ENCODE measurements around the gene FAP.

Gene FAP

DNA sequence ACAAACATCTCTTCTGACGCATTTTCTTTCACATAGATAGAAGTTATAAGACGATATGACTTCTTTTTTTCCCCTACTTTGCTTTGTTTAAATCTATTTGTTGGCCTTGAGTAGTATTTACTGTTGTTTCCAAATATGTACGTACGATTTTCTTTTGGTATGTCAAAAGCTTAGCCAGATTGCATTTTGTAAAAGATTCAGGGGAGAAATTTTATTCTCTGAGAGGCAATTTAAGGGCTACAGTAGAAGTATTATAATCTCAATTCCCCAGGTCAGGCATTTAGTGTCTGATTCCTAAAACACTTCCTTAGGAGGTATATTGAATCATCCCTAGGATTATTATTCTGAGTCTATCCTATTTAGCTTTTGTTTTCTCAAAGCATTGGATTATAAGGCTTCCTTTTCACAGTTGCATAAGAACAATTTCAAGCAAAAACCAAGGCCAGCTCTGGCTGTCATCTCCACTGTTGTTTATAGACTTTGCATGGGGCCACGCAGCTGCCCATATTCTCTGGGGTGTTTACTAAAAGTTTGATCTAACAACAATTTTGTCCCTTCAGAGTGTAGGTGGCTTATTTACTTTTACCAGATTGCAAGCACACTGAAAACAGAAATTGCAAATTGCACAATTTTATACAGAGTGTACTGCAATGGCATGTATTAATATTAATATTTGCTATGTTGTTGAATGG is 57.6 kb downstream of the FAP start:
- DNase-seq (ENCODE audit: low spot score) = no peak

DNA sequence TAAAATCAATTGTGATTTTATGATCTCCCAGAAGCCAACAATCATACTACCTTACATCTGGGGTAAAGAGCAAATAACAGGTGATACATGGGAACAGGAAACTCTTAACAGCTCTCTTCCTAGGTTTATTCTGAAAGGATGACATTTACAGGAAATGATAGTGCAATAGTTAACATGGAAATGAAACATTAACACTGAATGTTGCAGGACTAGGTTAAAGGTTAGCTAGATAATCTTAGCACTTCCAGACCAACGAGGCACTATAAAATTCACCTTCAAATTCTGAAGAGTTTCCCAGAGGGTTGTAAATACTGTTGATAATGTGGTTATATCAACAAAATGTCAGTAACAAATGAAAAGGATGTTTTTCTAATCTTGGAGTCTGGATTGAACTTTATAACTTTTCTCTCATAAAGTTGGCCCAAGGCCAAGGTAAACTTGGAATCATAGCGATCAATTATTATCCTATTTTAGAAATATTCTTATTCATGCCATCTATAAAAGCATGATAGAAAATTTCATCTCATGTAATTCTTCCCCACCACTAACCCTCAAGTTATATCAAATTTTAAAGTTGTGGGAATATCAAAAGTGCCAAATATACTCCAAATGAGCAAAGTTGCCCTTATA is 58.3 kb downstream of the FAP start:
- no peak for DNase-seq (ENCODE audit: low spot score)

DNA sequence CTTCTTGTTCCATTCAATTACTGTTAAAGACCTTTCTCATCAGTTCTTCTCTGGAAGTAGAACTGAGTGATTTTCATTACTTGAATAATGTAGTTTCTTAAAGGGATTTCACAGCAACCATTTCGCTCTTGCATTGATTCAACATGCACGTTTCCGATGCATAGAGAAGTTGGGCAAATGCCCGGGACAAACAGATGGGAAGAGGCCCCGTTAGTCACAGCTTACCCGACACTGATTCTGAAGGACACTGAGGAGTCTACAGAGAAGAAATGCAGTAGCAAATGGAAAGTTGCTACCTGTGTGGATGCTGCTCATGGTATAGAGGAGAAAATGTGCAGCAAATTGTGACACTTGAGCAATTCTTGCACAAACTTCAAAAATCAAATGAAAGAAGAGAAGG is 58.9 kb downstream of the FAP start:
- DNase-seq (ENCODE audit: low spot score) = no peak

DNA sequence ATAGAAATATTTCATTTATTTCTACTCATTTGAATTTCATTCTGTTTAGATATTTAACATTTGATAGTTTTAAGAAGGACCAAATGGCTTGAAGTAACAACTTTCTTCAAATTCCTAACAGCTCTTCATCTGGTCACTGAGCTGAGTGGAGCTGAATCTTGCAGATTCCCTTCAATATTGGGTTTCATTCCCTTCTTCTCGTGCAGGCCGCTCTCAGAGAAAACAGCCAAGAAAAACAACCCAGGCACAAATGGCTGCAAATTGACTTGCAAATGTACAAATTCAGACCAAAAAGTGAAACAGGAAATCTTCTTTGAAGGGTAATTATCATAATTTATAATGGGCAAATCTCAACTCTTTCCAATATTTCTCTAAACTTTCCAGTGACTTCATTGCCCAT is 60.9 kb downstream of the FAP start:
- DNase-seq (ENCODE audit: low spot score) = no peak

DNA sequence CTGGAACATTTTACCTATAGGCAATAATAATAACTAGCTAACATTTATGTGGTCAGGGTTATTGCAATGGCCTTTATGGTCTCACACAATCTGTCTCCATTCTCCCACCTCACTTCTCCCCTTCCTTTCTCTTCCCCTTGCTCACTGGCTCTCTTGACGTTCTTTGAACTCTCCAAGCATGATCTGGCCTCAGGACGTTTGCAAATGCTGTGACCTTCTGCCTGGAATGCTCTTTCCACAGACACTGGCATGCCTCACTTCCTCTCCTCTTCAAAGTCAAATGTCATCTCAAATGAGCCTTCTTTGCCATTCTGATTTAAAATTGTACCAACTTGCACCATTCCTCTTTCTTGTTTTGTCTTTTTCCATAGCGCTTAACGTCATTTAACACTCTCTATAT is 65.9 kb downstream of the FAP start:
- no peak for DNase-seq (ENCODE audit: low spot score)

DNA sequence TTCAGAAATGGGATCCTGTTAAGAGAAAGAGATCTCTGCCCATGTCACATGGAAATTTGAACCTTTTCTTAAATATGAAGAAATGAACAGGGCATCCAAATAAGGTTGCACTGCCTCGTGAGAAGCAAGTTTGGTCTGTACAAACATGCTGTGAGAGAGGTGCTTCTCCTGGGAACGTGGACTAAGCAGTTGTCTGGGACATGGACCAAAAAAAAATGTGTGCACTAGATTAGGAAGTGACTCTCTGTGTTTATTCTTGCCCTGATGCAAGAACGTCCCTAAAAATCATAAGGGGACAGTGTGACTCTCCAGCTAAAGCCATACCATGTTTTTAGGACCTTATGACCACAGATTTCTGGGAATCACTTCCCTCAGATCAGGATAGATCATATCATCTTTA is 67.5 kb downstream of the FAP start:
- DNase-seq (ENCODE audit: low spot score) = no peak

DNA sequence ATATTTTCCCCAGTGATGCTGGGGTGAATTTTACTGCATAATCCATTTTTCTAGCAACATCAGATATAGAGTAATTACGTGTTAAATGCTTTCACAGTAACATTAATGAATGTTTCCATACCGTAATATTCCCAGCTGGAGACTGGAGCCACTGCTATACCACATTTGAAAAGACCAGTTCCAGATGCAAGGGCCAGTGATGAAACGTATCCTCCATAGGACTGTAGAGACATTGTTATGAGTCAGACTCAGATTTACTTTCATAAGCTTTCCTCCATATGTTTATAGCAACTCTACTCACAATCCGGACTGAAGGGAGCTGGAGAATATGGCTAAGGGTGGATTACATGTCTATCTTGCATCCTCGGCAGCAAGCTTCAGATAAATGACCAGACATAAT is 68.5 kb downstream of the FAP start:
- no peak for DNase-seq (ENCODE audit: low spot score)

DNA sequence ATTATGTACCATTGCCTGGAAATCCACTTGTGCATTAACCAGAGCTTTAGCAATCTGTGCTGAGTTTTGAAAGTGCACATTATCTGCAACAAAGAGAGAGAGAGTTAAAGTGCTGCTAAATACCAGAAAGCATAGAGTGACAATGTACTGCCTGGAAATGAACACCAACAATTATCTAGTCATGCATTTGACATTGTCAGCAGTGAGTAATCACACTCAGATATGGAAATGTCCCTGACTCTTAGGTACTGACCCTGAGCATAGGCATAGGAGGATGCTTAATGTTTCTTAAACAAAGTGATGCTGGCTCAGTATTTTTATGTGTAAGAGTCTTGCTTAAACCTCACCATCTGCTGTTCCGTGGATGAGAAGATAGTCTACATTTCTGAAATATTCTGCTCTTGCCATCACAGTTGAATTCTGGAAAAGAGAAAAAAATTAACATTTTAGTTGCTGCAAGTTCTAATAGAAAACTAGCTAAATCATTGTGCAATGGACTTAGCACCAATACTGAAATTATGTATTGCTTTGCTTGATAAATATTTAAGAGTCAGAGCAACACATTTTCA is 70.4 kb downstream of the FAP start:
- DNase-seq (ENCODE audit: low spot score) = no peak

DNA sequence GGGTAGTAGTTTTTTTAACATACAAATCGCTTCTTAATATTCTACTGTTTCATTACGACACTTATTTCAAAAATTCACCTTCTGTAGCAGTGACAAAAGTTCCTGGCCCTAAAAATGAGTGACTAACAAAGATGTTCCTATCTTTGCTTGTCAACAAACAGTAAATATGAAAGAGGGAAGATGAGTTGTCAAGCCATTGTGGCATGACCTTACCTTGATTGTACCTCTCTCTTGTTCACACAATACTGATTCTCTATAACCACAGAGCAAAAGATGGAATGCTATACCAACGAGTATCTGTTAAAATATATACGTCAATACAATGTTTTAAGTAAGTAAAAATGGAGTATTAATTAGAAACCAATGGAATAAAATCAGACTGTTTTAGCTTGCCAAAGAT is 76.5 kb downstream of the FAP start:
- DNase-seq (ENCODE audit: low spot score) = no peak

DNA sequence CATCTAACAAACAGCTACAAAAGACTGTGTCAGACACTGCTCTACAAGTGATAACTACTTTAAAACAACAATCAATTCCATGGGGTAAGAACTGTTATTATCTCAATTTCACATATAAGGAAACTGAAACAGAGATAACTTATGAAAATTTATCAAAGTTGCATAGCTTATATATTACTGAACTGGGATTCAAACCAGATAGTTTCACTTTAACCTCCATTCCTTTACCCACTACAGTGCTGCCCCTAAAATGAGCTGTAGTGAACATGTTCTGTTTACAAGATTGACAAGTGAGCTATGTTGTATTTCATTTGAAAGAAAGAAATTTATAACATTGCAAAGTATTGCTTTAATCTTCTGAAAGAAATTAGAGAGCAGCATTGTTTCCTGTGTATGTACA is 77.1 kb downstream of the FAP start:
- no peak for DNase-seq (ENCODE audit: low spot score)

DNA sequence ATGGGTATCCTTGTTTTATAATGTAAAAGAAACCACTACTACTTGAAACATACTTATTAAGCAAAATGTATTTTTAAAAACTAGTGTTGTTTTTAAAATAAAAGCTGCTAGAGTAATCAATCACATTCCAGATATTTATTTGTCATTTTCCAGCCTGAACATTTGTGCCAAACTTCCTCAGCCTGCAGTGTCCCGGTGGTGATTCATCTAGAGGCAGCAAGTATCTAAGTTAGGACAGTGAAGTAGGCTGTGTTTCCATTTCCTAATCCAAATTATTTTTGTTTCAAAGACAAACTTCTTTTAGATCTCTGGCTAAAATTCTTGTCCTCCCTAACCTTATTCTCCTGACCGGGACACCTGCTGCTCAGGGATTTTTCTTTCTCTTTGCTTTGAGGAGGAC is 78.4 kb downstream of the FAP start:
- no peak for DNase-seq (ENCODE audit: low spot score)

DNA sequence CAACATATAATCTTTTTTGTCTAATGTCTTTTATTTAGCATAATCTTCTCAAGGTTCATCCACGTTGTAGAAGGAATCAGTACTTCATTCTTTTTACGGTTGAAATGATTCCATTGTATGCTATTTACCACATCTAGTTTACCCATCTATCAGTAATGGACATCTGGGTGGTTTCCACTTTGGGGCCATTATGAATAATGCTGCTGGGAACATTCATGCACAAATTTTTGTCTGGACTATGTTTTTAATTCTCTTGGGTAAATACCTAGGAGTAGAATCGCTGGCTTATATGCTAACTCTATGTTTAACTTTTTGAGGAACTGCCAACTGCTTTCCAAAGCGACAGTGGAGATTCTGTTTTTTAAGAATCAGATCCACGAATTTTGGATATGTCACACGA is 83.8 kb downstream of the FAP start:
- DNase-seq (ENCODE audit: low spot score) = no peak

DNA sequence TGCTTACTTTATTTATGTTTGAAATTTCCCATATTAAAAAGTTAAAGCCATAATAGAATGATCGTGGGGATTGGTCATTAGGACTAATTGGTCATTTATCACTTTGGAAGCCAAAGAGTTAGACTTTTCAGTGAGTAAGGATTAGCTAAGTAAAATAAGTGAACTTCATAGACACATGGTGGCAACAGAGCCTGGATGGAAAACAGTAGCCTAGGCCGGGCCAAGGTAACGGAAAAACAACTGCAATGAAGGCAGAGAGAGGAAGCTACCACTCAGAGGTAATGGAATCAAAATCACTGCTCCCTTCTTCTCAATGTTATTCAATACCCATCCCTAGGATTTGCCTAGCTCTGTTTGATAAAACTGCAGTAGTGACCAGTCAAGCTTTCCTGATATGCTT is 87.1 kb downstream of the FAP start:
- no peak for DNase-seq (ENCODE audit: low spot score)

DNA sequence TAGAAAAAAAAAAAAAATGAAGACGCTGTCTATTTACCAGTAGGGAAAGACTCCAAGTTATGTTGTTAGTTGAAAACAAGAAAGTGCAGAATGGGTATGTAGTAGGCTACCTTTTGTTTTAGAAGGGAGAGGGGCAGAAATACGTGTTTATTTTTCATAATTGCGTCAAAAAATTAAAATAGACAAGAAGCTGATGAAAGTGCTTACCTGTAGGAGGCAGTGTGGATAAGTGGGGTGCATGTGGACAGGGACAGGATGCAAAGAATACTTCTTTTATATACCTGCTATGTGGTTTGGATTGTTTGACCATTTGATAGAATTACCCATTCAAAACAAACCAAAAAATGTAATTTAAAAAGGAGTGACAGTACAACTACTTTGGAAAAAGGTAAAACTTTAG is 88.2 kb downstream of the FAP start:
- DNase-seq (ENCODE audit: low spot score) = no peak

DNA sequence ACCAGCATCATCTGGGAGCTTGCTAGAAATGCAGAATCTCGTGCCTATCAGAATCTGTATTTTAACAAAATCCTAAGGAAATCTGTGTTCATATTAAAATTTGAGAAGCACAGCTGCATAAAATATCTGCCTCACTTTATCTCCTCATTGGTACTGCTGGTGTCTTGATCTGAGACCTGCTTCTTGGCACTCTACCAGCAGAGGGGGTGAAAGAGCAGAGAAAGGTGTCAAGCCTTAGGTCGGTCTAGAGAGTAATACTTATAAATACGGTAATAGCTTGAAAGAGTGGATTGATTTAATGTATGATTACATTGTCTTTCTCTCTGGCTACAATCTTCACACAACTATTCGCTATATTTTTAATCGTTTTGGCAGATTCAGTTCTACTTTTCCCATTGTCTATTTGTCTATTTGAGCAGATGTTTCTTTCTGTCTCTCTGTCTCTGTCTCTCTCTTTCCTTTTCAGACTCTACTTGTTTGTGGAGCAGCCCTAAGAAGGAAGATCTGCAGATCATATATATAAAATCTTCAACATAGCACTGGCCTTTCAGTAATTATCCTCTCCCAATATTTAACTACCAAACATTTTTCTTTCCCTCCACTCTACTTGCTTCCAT is 89.5 kb downstream of the FAP start:
- peak; percentile 9 for DNase-seq (ENCODE audit: low spot score)

DNA sequence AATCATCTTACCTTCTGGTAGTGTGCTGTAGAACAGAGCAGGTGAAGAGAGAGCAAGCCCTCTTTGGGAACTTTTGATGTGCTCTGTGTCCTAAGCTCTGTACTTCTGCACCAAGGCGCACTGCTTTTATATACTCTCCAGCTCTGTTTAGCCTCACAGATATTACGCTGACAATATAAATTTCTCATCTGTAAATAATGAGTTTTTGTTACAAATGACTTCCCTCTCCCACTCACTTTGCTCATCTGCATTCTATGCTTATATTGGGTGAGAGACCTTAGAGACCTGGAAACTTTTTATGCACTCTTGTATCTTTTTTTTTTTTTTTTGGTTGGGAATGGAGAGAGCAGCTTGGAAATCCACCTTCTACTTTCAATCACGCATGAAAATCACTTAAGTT is 91.1 kb downstream of the FAP start, which contains the start of gene GCG:
Gene GCG, minus strand, starts transcription at position 101 of the 400 bp plus-strand sequence. CDS start 3,069 bp downstream, outside the sequence.
- no peak for DNase-seq (ENCODE audit: low spot score)

DNA sequence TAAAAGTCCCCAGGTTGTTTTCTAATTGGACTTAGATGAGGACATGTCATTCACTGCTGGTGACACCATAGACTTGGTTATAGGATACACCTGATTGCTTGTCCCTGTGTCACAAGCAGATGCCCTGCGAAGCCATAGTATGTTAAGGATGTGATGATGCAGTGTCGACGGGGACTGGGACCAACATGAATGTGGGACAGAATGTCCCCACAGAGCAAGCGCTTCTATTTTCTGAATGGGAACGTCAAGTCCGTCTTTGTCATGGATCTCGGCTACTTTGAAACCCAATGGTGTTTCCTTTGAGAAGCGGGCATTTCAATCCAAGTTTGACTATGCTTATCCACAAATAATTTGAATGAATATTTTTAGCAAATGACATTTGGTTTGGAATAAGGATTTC is 93.3 kb downstream of the FAP start:
- no peak for DNase-seq (ENCODE audit: low spot score)

DNA sequence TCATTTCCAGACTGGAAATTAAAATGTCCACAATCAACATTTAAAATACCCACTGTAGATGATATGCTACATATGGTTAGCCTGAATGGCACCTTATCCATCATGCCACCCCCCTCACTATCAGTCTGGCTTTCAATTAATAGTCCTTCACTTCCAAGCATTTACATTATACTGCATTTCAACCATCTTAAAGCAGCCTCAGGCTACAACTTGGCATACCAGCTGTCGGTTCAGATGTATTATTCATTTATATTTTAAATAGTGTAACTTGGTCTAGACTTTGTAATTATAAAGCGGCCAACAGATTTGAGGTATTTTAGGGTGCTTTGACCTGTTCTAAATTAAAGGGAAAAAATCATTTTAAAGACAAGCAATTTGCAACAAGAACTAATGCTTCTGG is 93.8 kb downstream of the FAP start:
- DNase-seq (ENCODE audit: low spot score) = no peak

DNA sequence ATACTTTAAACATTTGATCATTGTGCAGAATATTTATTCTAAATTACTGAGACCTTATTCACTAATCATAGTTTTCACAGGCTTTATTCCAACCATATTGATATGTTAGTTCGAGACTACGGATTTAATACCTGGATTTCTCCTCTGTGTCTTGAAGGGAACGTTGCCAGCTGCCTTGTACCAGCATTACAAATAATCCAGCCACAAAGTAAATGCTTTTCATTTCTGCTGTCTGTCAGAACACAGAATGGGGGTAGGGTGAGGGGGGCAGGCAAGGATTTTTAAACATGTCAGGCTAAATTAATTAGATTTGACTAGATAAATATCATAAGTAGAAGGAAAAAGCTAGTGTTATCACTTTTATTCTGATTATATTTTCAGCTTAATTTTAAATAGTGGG is 94.3 kb downstream of the FAP start:
- DNase-seq (ENCODE audit: low spot score) = no peak

DNA sequence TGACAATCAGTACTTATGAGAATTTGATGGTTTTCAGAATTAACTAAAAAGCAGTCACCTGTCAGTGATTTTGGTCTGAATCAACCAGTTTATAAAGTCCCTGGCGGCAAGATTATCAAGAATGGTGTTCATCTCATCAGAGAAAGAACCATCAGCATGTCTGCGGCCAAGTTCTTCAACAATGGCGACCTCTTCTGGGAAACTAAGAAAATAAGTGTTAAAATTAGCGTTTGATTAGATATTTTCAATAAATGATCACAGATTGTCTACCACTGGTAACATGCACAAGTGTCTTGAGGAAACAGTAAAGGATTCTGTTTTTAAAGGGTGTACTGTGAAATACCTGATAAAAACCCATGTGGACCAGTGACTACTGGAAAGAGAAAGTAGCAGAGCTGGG is 99.3 kb downstream of the FAP start:
- DNase-seq (ENCODE audit: low spot score) = no peak

DNA sequence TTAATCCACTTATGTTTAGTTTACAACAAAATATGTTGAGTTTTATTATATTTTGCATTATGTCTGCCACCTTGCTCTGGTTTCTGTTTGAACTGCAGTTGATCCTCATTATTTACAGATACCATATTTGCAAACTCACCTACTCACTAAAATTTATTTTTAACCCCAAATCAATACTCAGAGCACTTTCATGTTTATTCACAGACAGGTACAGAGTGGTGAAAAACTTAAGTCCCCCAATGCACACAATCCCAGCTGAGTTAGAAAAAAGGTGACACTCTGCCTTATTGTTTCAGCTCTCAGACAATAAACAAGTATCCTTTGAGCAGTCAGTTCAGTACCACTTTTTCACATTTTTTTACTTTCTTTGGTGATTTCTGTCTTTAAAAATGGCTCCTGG is 104.9 kb downstream of the FAP start:
- DNase-seq (ENCODE audit: low spot score) = no peak

DNA sequence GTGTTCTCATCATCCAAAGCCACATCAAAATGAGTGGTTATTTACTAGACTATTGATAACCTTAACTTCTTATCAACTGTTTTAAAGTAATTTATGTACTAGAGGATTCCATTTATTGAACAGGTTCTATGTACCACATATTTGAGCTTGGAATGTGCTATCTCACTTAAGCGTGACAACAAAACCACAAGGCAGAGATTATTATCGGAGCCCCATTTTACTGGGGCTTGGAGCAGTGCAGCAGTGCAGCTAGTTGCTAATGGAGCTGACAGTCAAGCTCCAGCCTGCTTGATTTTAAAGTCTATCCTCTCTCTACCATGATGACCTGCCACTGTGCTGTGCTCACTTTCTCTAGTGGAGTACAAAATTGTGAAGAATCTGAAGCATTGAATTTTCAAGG is 115.8 kb downstream of the FAP start:
- DNase-seq (ENCODE audit: low spot score) = no peak

DNA sequence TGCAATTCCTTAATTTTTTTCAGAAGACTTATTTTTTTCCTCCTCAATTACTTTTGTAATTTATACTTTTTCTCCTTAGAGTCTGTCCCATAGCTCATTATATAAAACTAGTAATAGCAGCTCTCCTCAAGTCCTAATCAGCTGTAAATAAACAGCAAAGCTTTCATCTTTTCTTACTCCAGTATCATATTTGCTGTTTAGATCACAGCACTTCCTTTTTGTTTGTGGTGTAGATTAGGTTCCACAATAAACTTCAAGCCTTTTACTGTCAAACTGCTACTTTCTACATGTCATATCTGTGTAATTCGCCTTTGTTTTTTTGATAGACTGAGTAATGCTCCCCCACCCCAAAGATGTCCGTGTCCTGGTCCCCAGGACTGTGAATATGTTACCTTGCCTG is 116.7 kb downstream of the FAP start:
- no peak for DNase-seq (ENCODE audit: low spot score)

Measured in hematopoietic multipotent progenitor cell treated with erythropoietin and hydrocortisone succinate and interleukin-3 and kit ligand, for 15 days (in vitro differentiated cells).